H1 (cell line): ENCODE results near the gene SLC26A8. TPM values are rescaled to one million over a fixed set of nuclear protein-coding genes. Genes with fewer than 3 reads are reported as not detected.
A peak's percentile ranks its signal among the peaks of the same experiment; 100 is the strongest.

Experiments
- CTCF ChIA-PET: fragments of 300-600 bp; sonication (Branson Sonifier 250); formaldehyde crosslinking; loops from one replicate; lab custom pipeline; 2021; ENCODE audit not compliant: partially characterized antibody; lab: Charles Lee
- POLR2A ChIA-PET: fragments of 300-600 bp; sonication (Branson Sonifier 250); formaldehyde crosslinking; loops from one replicate; lab custom pipeline; 2021; ENCODE audit warnings: inconsistent platforms; ENCODE audit not compliant: partially characterized antibody; lab: Charles Lee
- DNase-seq, 2 experiments: peaks; one replicate each; pipeline versions ENCODE4 v3.0.0 to v3.0.0-alpha.2; 2010 to 2022; ENCODE audit warnings: low spot score in 2 of 2, low read depth in 1 of 2, mixed read lengths in 1 of 2
- FAIRE-seq: peaks from 2 replicates; lab custom pipeline; 2011; peaks lifted over from hg19 to GRCh38; lab: Jason Lieb, UNC
- H2AFZ ChIP-seq: 2 replicates; pipeline ENCODE4 v1.8.1; 2012; ENCODE audit warnings: low read length, inconsistent platforms
- H2AK5ac ChIP-seq: 2 replicates; pipeline ENCODE4 v1.6.1; 2013; ENCODE audit warnings: low read depth, low read length
- H2BK120ac ChIP-seq: replicated peaks from 2 replicates; pipeline ENCODE3; 2013; ENCODE audit warnings: low read depth, low read length, inconsistent platforms
- H2BK12ac ChIP-seq: 2 replicates; pipeline ENCODE4 v1.6.1; 2013; ENCODE audit warnings: low read depth, low read length
- H2BK15ac ChIP-seq: 2 replicates; pipeline ENCODE4 v1.6.1; 2013; ENCODE audit warnings: low read length
- H2BK20ac ChIP-seq: 2 replicates; pipeline ENCODE4 v1.6.1; 2013; ENCODE audit warnings: low read length
- H2BK5ac ChIP-seq: 2 replicates; pipeline ENCODE4 v1.6.1; 2013; ENCODE audit warnings: low read depth, low read length
- H3K14ac ChIP-seq: 2 replicates; pipeline ENCODE4 v1.6.1; 2013; ENCODE audit warnings: inconsistent platforms; ENCODE audit not compliant: insufficient read length
- H3K18ac ChIP-seq: 2 replicates; pipeline ENCODE4 v1.6.1; 2013; ENCODE audit warnings: low read length; ENCODE audit errors: extremely low read depth
- H3K23ac ChIP-seq: 2 replicates; pipeline ENCODE4 v1.6.1; 2013; ENCODE audit warnings: inconsistent platforms; ENCODE audit not compliant: insufficient read length
- H3K23me2 ChIP-seq: 2 replicates; pipeline ENCODE4 v1.6.1; 2013; ENCODE audit warnings: low read depth, low read length
- H3K27ac ChIP-seq: 2 replicates; pipeline ENCODE4 v1.6.1; 2011; ENCODE audit warnings: low read depth, low read length, inconsistent platforms
- H3K27me3 ChIP-seq, 4 experiments: replicated peaks in 1 of 4; 1 replicate in 1 of 4; 2 replicates in 3 of 4; pipeline versions ENCODE4 v1.6.1 to v1.8.1; 2011 to 2013; ENCODE audit warnings: low read length in 3 of 4, mild to moderate bottlenecking in 3 of 4, inconsistent platforms in 2 of 4, mixed read lengths in 2 of 4, moderate library complexity in 1 of 4; ENCODE audit not compliant: control insufficient read depth in 3 of 4, insufficient read depth in 3 of 4; ENCODE audit errors: extremely low read depth in 1 of 4
- H3K36me3 ChIP-seq, 4 experiments: 2 replicates each; pipeline versions ENCODE4 v1.6.1 to v1.8.1; 2011 to 2013; ENCODE audit warnings: mild to moderate bottlenecking in 4 of 4, low read length in 3 of 4, moderate library complexity in 2 of 4, control low read depth in 1 of 4, inconsistent platforms in 1 of 4; ENCODE audit not compliant: insufficient read depth in 4 of 4, control insufficient read depth in 2 of 4
- H3K4ac ChIP-seq: replicated peaks from 2 replicates; pipeline ENCODE3; 2013; ENCODE audit warnings: low read length, low read depth, mixed read lengths, inconsistent platforms; ENCODE audit not compliant: insufficient read length
- H3K4me1 ChIP-seq, 4 experiments: replicated peaks in 1 of 4; 1 replicate in 1 of 4; 2 replicates in 3 of 4; pipeline versions ENCODE4 v1.6.1 to v1.8.1; 2011 to 2013; ENCODE audit warnings: low read length in 3 of 4, inconsistent platforms in 2 of 4, mixed read lengths in 1 of 4; ENCODE audit not compliant: insufficient read depth in 4 of 4, control insufficient read depth in 3 of 4
- H3K4me2 ChIP-seq, 2 experiments: 2 replicates each; pipeline versions ENCODE4 v1.6.1 to v1.8.1; 2011 to 2013; ENCODE audit warnings: low read depth in 2 of 2, low read length in 2 of 2, control low read depth in 1 of 2, inconsistent platforms in 1 of 2, mild to moderate bottlenecking in 1 of 2; ENCODE audit not compliant: insufficient read depth in 1 of 2
- H3K4me3 ChIP-seq, 4 experiments: fragments of 200-600, 300-600 bp in 1 of 4; sonication (generic), shearing (Covaris generic), sonication (Bioruptor Twin) in 1 of 4; 2 replicates each; pipeline versions ENCODE4 v1.5.1 to v1.8.1; 2011 to 2016; ENCODE audit warnings: low read length in 4 of 4, low read depth in 3 of 4, control low read depth in 2 of 4, inconsistent platforms in 2 of 4, mild to moderate bottlenecking in 2 of 4, mixed read lengths in 1 of 4, moderate library complexity in 1 of 4; ENCODE audit not compliant: insufficient read depth in 2 of 4; ENCODE audit errors: extremely low read depth in 1 of 4
- H3K56ac ChIP-seq: replicated peaks from 2 replicates; pipeline ENCODE3; 2013; ENCODE audit warnings: low read depth, mild to moderate bottlenecking, mixed read lengths, low read length, inconsistent platforms; ENCODE audit not compliant: insufficient read length
- H3K79me1 ChIP-seq: 2 replicates; pipeline ENCODE4 v1.6.1; 2013; ENCODE audit warnings: low read depth, low read length, control low read depth
- H3K79me2 ChIP-seq, 2 experiments: 2 replicates each; pipeline versions ENCODE4 v1.6.1 to v1.8.1; 2012 to 2013; ENCODE audit warnings: low read length in 2 of 2, mild to moderate bottlenecking in 2 of 2, inconsistent platforms in 1 of 2; ENCODE audit not compliant: insufficient read depth in 2 of 2, control insufficient read depth in 1 of 2
- H3K9ac ChIP-seq, 4 experiments: replicated peaks in 1 of 4; 1 replicate in 1 of 4; 2 replicates in 3 of 4; pipeline versions ENCODE4 v1.6.1 to v1.8.1; 2011 to 2013; ENCODE audit warnings: low read depth in 3 of 4, low read length in 3 of 4, control low read depth in 2 of 4, mild to moderate bottlenecking in 2 of 4, moderate library complexity in 2 of 4, inconsistent platforms in 1 of 4; ENCODE audit errors: extremely low read depth in 1 of 4
- H3K9me3 ChIP-seq, 2 experiments: 2 replicates each; pipeline versions ENCODE4 v1.6.1 to v1.8.1; 2012 to 2013; ENCODE audit warnings: mild to moderate bottlenecking in 2 of 2, moderate library complexity in 2 of 2, control low read depth in 1 of 2, inconsistent platforms in 1 of 2, low read depth in 1 of 2, low read length in 1 of 2, mixed read lengths in 1 of 2; ENCODE audit not compliant: insufficient read depth in 2 of 2
- H4K20me1 ChIP-seq, 2 experiments: replicated peaks in 1 of 2; 2 replicates each; pipeline versions ENCODE3 to v1.8.1; 2011 to 2013; ENCODE audit warnings: inconsistent platforms in 2 of 2, low read length in 2 of 2, mild to moderate bottlenecking in 1 of 2; ENCODE audit not compliant: insufficient read depth in 2 of 2, control insufficient read depth in 1 of 2
- H4K5ac ChIP-seq: 2 replicates; pipeline ENCODE4 v1.6.1; 2013; ENCODE audit warnings: low read length, low read depth, mixed read lengths, inconsistent platforms; ENCODE audit not compliant: insufficient read length
- H4K8ac ChIP-seq: 2 replicates; pipeline ENCODE4 v1.8.0; 2013; ENCODE audit warnings: mild to moderate bottlenecking, moderate library complexity, low read length, inconsistent platforms; ENCODE audit not compliant: insufficient read depth; ENCODE audit errors: extremely low read depth
- H4K91ac ChIP-seq: replicated peaks from 2 replicates; pipeline ENCODE3; 2013; ENCODE audit warnings: low read length, mixed read lengths, inconsistent platforms; ENCODE audit not compliant: insufficient read length
- CBX8 ChIP-seq: fragments of 300-800, 300-1000 bp; sonication (generic); IDR thresholded peaks from 2 replicates; pipeline ENCODE4 v1.7.1; 2016; ENCODE audit warnings: low read depth, low read length, borderline replicate concordance
- WGBS, 2 experiments: shearing (Covaris generic) in 1 of 2; methylation state at CpG; one replicate each; pipeline versions ENCODE4 v1.1.6 to v1.1.7; 2013 to 2015; ENCODE audit warnings: low lambda C conversion rate in 2 of 2, mixed read lengths in 2 of 2, inconsistent platforms in 1 of 2, low coverage in 1 of 2, missing lambda C conversion rate in 1 of 2; ENCODE audit not compliant: insufficient replicate concordance in 2 of 2, insufficient coverage in 1 of 2, insufficient read length in 1 of 2; ENCODE audit errors: extremely low coverage in 1 of 2, missing lambda C conversion rate in 1 of 2; 5-methylcytosine and 5-hydroxymethylcytosine counted together
- polyA plus RNA-seq, 7 experiments: library from polyadenylated mRNA; depleted of rRNA in 3 of 7; stranded (reverse) in 5 of 7; unstranded in 2 of 7; fragments of >200 nt in 5 of 7; fragments of 200-250 nt in 2 of 7; gene quantifications; 1 replicate in 5 of 7; 2 replicates in 1 of 7; 4 replicates in 1 of 7; pipeline versions ENCODE4 v1.2.1 to v1.2.3, GENCODE V29; 2011 to 2013; ENCODE audit warnings: missing spikeins in 2 of 7, mixed read lengths in 2 of 7
- total RNA-seq: library from RNA; stranded (reverse); fragmentation: NEBNext Ultra II Directional; extraction: Animal tissue kit (Norgen Biotek cat#: 25700); gene quantifications from 2 replicates; pipeline ENCODE4 v1.2.1, GENCODE V29; 2021

The SLC26A8 gene
- total and polyA plus RNA-seq, 2 of the 8 experiments (the other 6 are each of a cell fraction or from before 2014, with no cell fraction given), result 0.56 to 0.57 TPM

- no peak overlapping the region for H4K5ac ChIP-seq
- no peak overlapping the region for H3K14ac ChIP-seq
- H4K91ac ChIP-seq, result no peak overlapping the region
- H3K4ac ChIP-seq, result no peak overlapping the region
- H3K23me2 ChIP-seq, result peaks cover 15% of the 10 kb centered on the region
- peaks cover 0 to 19% (median 13%) of the 10 kb centered on the region in 4 experiments; a peak in 5 of 7 replicates for H3K4me1 ChIP-seq
- no peaks in the 10 kb centered on the region for H3K27me3 ChIP-seq
- DNase-seq, result peak in 1 of 2 experiments; percentile 41
- H2BK20ac ChIP-seq, result no peak overlapping the region
- ChIA-PET CTCF (interaction anchor here (0.8 to 6.1 kb wide), 7 partner anchors 12 to 174 kb away, joined by 3 to 57 read pairs (median 4); no protein-coding TSS in a partner anchor), POLR2A (interaction anchor here (0.6 to 1.4 kb wide), 2 partner anchors 30 to 105 kb away, joined by 3 to 4 read pairs; no protein-coding TSS in a partner anchor)
- 0 out of 2 replicates have a peak overlapping the region, but pooled peaks have one; percentile 21 for H2AFZ ChIP-seq
- H2AK5ac ChIP-seq, result no peak overlapping the region
- H3K9me3 ChIP-seq, result no peaks in the 10 kb centered on the region
- H2BK15ac ChIP-seq, result no peak overlapping the region
- H4K20me1 ChIP-seq, result peaks cover 0 to 1% of the 10 kb centered on the region in 2 experiments
- WGBS, 2 experiments, result 63% methylated on average over 5 of the region's 5 CpGs; no CpG with 5 or more reads in 1 of the 2 experiments
- H2BK12ac ChIP-seq, result no peak overlapping the region
- no peak overlapping the region for H2BK5ac ChIP-seq
- H3K4me2 ChIP-seq, result peak overlapping the region in 1 of 2 experiments; percentile 25; a peak in 2 of 4 replicates
- no peak overlapping the region for H4K8ac ChIP-seq
- peaks cover 0 to 28% of the 10 kb centered on the region in 2 experiments; a peak in 3 of 4 replicates for H3K79me2 ChIP-seq
- no peak for FAIRE-seq
- H3K27ac ChIP-seq, result no peak overlapping the region
- H3K18ac ChIP-seq, result no peak overlapping the region
- no peaks in the 10 kb centered on the region for H3K36me3 ChIP-seq
- H3K56ac ChIP-seq, result no peak overlapping the region
- H3K79me1 ChIP-seq, result peaks cover 4% of the 10 kb centered on the region; the same call in 1 of the 2 replicates
- H3K4me3 ChIP-seq, result peak overlapping the region in 1 of 4 experiments; percentile 16; a peak in 1 of 8 replicates
- no peak for TF ChIP-seq CBX8
- TF ChIP-seq, all 59 proteins: peak for 0
- H2BK120ac ChIP-seq, result no peak overlapping the region
- H3K9ac ChIP-seq, result no peak overlapping the region
- H3K23ac ChIP-seq, result no peak overlapping the region
Measured at GRCh38 chr6:36025932-36026327, 1.5 kb upstream of the SLC26A8 start.
